KOPT-K1 (cell line): ENCODE data around the gene CCND1.

Source experiments
- H3K27ac ChIP-seq: fragments of 200-600 bp; sonication (generic); 2 replicates; pipeline ENCODE4 v1.5.1; 2016; ENCODE audit warnings: antibody characterized with exemption, mild to moderate bottlenecking, low read depth, low read length; ENCODE audit not compliant: poor library complexity, severe bottlenecking
- H3K36me3 ChIP-seq: fragments of 200-600 bp; sonication (generic); 2 replicates; pipeline ENCODE4 v1.5.1; 2017; ENCODE audit warnings: antibody characterized with exemption, mild to moderate bottlenecking, low read length, moderate library complexity; ENCODE audit not compliant: insufficient read depth
- H3K9me3 ChIP-seq: fragments of 200-600 bp; sonication (generic); 2 replicates; pipeline ENCODE4 v1.5.1; 2017; ENCODE audit warnings: antibody characterized with exemption, low read length, mild to moderate bottlenecking; ENCODE audit not compliant: insufficient read depth, poor library complexity, severe bottlenecking

CCND1 gene

GRCh38 chr11:69634069-69634468 lies 6.9 kb upstream of the CCND1 start:
- H3K36me3 ChIP-seq, result no peaks in the 10 kb centered on the region
- H3K9me3 ChIP-seq, result peaks cover 15% of the 10 kb centered on the region
- H3K27ac ChIP-seq, result no peak overlapping the region

GRCh38 chr11:69634590-69634989 lies 6.4 kb upstream of the CCND1 start:
- H3K9me3 ChIP-seq, result peaks cover 11% of the 10 kb centered on the region
- no peaks in the 10 kb centered on the region for H3K36me3 ChIP-seq
- H3K27ac ChIP-seq, result no peak overlapping the region

- Histone ChIP-seq H3K27ac (no peak overlapping the region), H3K36me3 (no peaks in the 10 kb centered on the region), H3K9me3 (peaks cover 5% of the 10 kb centered on the region)
Observed at GRCh38 chr11:69635195-69635594, 5.8 kb upstream of the CCND1 start.

- Histone ChIP-seq H3K9me3 (no peaks in the 10 kb centered on the region), H3K27ac (no peak overlapping the region), H3K36me3 (no peaks in the 10 kb centered on the region)
Observed at GRCh38 chr11:69635804-69636511, 5.0 kb upstream of the CCND1 start.

- H3K27ac ChIP-seq, result no peak overlapping the region
- no peaks in the 10 kb centered on the region for H3K9me3 ChIP-seq
- H3K36me3 ChIP-seq, result no peaks in the 10 kb centered on the region
Observed at GRCh38 chr11:69636512-69637197, 4.3 kb upstream of the CCND1 start.

GRCh38 chr11:69637198-69637940 lies 3.6 kb upstream of the CCND1 start:
- no peaks in the 10 kb centered on the region for H3K9me3 ChIP-seq
- no peak overlapping the region for H3K27ac ChIP-seq
- no peaks in the 10 kb centered on the region for H3K36me3 ChIP-seq

- H3K36me3 ChIP-seq, result no peaks in the 10 kb centered on the region
- no peak overlapping the region for H3K27ac ChIP-seq
- H3K9me3 ChIP-seq, result no peaks in the 10 kb centered on the region
Observed at GRCh38 chr11:69637941-69638871, 2.8 kb upstream of the CCND1 start.

GRCh38 chr11:69638941-69639681 lies 1.8 kb upstream of the CCND1 start:
- H3K9me3 ChIP-seq, result no peaks in the 10 kb centered on the region
- no peak overlapping the region for H3K27ac ChIP-seq
- no peaks in the 10 kb centered on the region for H3K36me3 ChIP-seq

GRCh38 chr11:69639831-69640230 lies 1.1 kb upstream of the CCND1 start:
- no peak overlapping the region for H3K27ac ChIP-seq
- no peaks in the 10 kb centered on the region for H3K36me3 ChIP-seq
- H3K9me3 ChIP-seq, result no peaks in the 10 kb centered on the region

- no peak overlapping the region for H3K27ac ChIP-seq
- H3K9me3 ChIP-seq, result no peaks in the 10 kb centered on the region
- H3K36me3 ChIP-seq, result no peaks in the 10 kb centered on the region
Observed at GRCh38 chr11:69640260-69640994, 529 bp upstream of the CCND1 start.

- Histone ChIP-seq H3K36me3 (no peaks in the 10 kb centered on the region), H3K9me3 (no peaks in the 10 kb centered on the region), H3K27ac (no peak overlapping the region)
Observed at GRCh38 chr11:69641681-69642548, 959 bp downstream of the CCND1 start.

GRCh38 chr11:69642549-69642912 lies 1.6 kb downstream of the CCND1 start:
- H3K9me3 ChIP-seq, result no peaks in the 10 kb centered on the region
- no peak overlapping the region for H3K27ac ChIP-seq
- no peaks in the 10 kb centered on the region for H3K36me3 ChIP-seq
